Activated CD8-positive, alpha-beta T cell treated with anti-CD3 and anti-CD28 coated beads for 36 hours (primary cell): ENCODE results near the gene TTYH3. TPM values are rescaled to one million over a fixed set of nuclear protein-coding genes. Genes with fewer than 3 reads are reported as not detected.

Source experiments
- ATAC-seq: fragments of 200-7000 bp; cut with Tn5 transposase; one replicate; pipeline ENCODE4 v1.10.0; 2021; ENCODE audit warnings: mild to moderate bottlenecking, moderate library complexity
- CTCF ChIA-PET: fragments of 350-600 bp; sonication (Branson Sonifier 250); formaldehyde crosslinking; loops from one replicate; lab custom pipeline; 2021; ENCODE audit warnings: antibody characterized with exemption; lab: Charles Lee
- POLR2A ChIA-PET: fragments of 350-600 bp; sonication (Branson Sonifier 250); formaldehyde crosslinking; loops from one replicate; lab custom pipeline; 2021; ENCODE audit warnings: antibody characterized with exemption; lab: Charles Lee
- DNase-seq: peaks from one replicate; pipeline ENCODE4 v3.0.0-alpha.2; 2020
- H3K27ac Mint-ChIP-seq: one replicate; pipeline ENCODE4 v1.8.0; 2021; ENCODE audit warnings: mild to moderate bottlenecking, mixed read lengths
- H3K27me3 Mint-ChIP-seq: one replicate; pipeline ENCODE4 v1.8.0; 2021; ENCODE audit warnings: mixed read lengths
- H3K36me3 Mint-ChIP-seq: one replicate; pipeline ENCODE4 v1.8.0; 2021; ENCODE audit warnings: low read depth, mixed read lengths
- H3K4me1 Mint-ChIP-seq: one replicate; pipeline ENCODE4 v1.8.0; 2021; ENCODE audit warnings: low read depth, mixed read lengths
- H3K4me3 Mint-ChIP-seq: one replicate; pipeline ENCODE4 v1.8.0; 2021; ENCODE audit warnings: mild to moderate bottlenecking, moderate library complexity, mixed read lengths
- H3K9me3 Mint-ChIP-seq: one replicate; pipeline ENCODE4 v1.8.0; 2021; ENCODE audit warnings: mixed read lengths
- CTCF ChIP-seq: fragments of 200-600 bp; IDR thresholded peaks from one replicate; pipeline ENCODE4 v1.8.0; 2022; ENCODE audit warnings: antibody characterized with exemption, mild to moderate bottlenecking
- intact Hi-C: fragments of 100-400 bp; cut with micrococcal nuclease; formaldehyde crosslinking; loops from one replicate; pipeline ENCODE4 v1.10.0; 2022
- total RNA-seq, 2 experiments: library from RNA; stranded (reverse); gene quantifications; one replicate each; pipeline ENCODE4 v1.2.3, GENCODE V29; 2021

TTYH3 gene
- total RNA-seq, 2 experiments from 2014 or later = 30.3 to 32.3 TPM

- Mint-ChIP-seq H3K36me3 (no peaks in the 10 kb centered on the region), H3K4me1 (peaks cover 5% of the 10 kb centered on the region), H3K27me3 (no peaks in the 10 kb centered on the region), H3K27ac (no peak overlapping the region), H3K4me3 (no peak overlapping the region), H3K9me3 (no peaks in the 10 kb centered on the region)
- intact Hi-C loops = no loop called here
- ChIA-PET CTCF (interaction anchor here (1.3 kb wide), 1 partner anchor 83 kb away, joined by 3 read pairs; no protein-coding TSS in a partner anchor), POLR2A (interaction anchor here (1.0 kb wide), 1 partner anchor 83 kb away, joined by 4 read pairs; no protein-coding TSS in a partner anchor)
- no peak for ATAC-seq
- TF ChIP-seq CTCF = no peak
- no peak for DNase-seq
Observed at GRCh38 chr7:2627258-2628129, 4.3 kb upstream of the TTYH3 start.

DNA sequence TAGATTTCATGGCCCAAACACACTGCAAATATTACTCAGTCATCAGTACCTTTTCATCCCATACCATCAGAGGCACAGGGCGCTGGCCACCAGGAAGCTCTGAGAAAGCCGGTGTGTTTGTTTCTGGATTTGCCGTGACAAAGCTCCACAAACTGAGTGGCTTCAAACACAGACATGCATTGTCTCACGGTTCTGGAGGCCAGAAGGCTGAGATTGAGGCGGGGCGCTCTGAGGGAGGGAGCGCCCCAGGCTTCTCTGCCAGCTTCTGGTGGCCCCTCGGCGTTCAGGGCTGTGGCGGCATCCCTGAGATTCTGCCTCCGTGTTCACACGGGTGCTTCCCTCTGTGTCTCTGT lies 3.7 kb upstream of the TTYH3 start:
- TF ChIP-seq CTCF = no peak
- DNase-seq = no peak
- CTCF ChIA-PET = interaction anchor here (1.3 kb wide), 1 partner anchor 82 kb away, joined by 3 read pairs; no protein-coding TSS in a partner anchor
- Mint-ChIP-seq H3K4me3 (no peak overlapping the region), H3K4me1 (peaks cover 5% of the 10 kb centered on the region), H3K36me3 (no peaks in the 10 kb centered on the region), H3K9me3 (no peaks in the 10 kb centered on the region), H3K27me3 (no peaks in the 10 kb centered on the region), H3K27ac (no peak overlapping the region)
- no peak for ATAC-seq
- intact Hi-C loops = no loop called here
- POLR2A ChIA-PET = interaction anchor here (1.0 kb wide), 1 partner anchor 82 kb away, joined by 4 read pairs; no protein-coding TSS in a partner anchor

DNA sequence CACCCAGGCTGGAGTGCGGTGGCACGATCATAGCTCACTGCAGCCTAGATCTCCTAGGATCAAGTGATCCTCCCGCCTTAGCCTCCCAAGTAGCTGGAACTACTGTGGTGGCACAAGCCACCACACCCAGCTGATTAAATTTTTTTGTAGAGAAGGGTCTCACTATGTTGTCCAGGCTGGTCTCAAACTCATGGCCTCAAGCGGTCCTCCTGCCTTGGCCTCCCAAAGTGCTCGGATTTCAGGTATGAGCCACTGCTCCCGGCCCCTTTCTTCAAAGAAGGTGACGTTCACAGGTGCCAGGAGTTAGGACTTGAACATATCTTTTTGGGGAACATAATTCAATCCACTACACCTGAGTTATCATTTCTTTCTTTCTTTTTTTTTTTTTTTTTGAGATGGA lies 2.9 kb upstream of the TTYH3 start:
- Mint-ChIP-seq H3K4me1 (peaks cover 12% of the 10 kb centered on the region), H3K27me3 (no peaks in the 10 kb centered on the region), H3K9me3 (no peaks in the 10 kb centered on the region), H3K4me3 (no peak overlapping the region), H3K27ac (no peak overlapping the region), H3K36me3 (no peaks in the 10 kb centered on the region)
- ChIA-PET CTCF (no interaction called here), POLR2A (interaction anchor here (1.0 kb wide), 1 partner anchor 82 kb away, joined by 4 read pairs; no protein-coding TSS in a partner anchor)
- intact Hi-C loops = no loop called here
- no peak for DNase-seq
- no peak for ATAC-seq
- no peak for TF ChIP-seq CTCF

- CTCF ChIA-PET = interaction anchor here (2.0 kb wide), 1 partner anchor 41 kb away, joined by 8 read pairs; no protein-coding TSS in a partner anchor
- TF ChIP-seq CTCF = no peak
- no peak for DNase-seq
- no peak for ATAC-seq
- H3K4me3 Mint-ChIP-seq = no peak overlapping the region
- no peaks in the 10 kb centered on the region for H3K9me3 Mint-ChIP-seq
- H3K4me1 Mint-ChIP-seq = peaks cover 16% of the 10 kb centered on the region
- intact Hi-C loops = loop anchor here (10.0 kb wide), 1 partner anchor 75 kb away; the partner anchor contains the start of genes BRAT1 and IQCE
- POLR2A ChIA-PET = interaction anchor here (0.5 kb wide), 1 partner anchor 108 kb away, joined by 3 read pairs; no protein-coding TSS in a partner anchor
- no peaks in the 10 kb centered on the region for H3K36me3 Mint-ChIP-seq
- no peak overlapping the region for H3K27ac Mint-ChIP-seq
- no peaks in the 10 kb centered on the region for H3K27me3 Mint-ChIP-seq
Observed at GRCh38 chr7:2629746-2630681, 1.8 kb upstream of the TTYH3 start.
